Stomach (tissue), 4 donors: Measurements from ENCODE around the gene TTYH3.

Source experiments
- CTCF ChIP-seq, 7 experiments: fragments of 450-650 bp in 4 of 7; fragments of 200-600 bp in 3 of 7; sonication (generic) in 3 of 7; IDR thresholded peaks; one replicate each; pipeline ENCODE4 v1.5.1; 2016 to 2019; ENCODE audit warnings: antibody characterized with exemption in 7 of 7, control low read depth in 2 of 7, mild to moderate bottlenecking in 1 of 7
- EP300 ChIP-seq: sonication (generic); formaldehyde crosslinking; IDR thresholded peaks from one replicate; pipeline ENCODE4 v1.6.1; 2017; ENCODE audit warnings: antibody characterized with exemption
- POLR2A ChIP-seq, 4 donors: fragments of 450-650 bp; IDR thresholded peaks; one replicate each; pipeline ENCODE4 v1.6.1; 2016; ENCODE audit warnings: antibody characterized with exemption in 4 of 4, control low read depth in 2 of 4, mild to moderate bottlenecking in 1 of 4, moderate library complexity in 1 of 4

DNA sequence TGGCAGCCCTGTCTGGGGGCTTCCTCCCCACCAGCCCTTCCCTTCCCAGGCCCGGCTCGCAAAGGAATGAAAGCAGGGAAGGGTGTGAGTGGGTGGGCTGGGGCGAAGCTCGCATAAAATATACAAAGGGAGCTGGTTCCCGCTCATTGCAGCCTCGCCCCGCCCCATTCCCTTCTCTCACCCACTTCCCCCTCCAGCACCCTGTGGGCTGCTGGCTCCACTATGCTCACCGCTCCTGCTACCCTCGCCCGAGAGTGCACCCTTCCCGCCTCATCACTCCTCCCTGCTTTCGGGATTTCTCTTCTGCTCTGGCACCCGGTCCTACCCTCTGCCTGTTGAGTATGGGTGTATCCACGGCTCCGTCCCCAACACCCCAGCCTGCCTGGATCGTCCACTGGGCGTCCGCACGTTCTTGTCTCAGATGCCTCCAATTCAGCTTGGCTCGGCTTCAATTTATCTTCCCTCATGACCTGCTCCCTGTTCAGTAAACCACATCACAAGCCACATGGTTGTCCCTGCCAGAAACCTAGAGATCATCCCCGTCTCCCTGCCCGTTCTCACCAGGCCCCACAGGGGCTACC, 14.4 kb upstream of the TTYH3 start:
- TF ChIP-seq CTCF (IDR thresholded peaks at IDR 0.05) (no peak), POLR2A (IDR thresholded peaks at IDR 0.05) (no peak), EP300 (no peak)
